Measurements from ENCODE around the gene DROSHA.

DNA sequence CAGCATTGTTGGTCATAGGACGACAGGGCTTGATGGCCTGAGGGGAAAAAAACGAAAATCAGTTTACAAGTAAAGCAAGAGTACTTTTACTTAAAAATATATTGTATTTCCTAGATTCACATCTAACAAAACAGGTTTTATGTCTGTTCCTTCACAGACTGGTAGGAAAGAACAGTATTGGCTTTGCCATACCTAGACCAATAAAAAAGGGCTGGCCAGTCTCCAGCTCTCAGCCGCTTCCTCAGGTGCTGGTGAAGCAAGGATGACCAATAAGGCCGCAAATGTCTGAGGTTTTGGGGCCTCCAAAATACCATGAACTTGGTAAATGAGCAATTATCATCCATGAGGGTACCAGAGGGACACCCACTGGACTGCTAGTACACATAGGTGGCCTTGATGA, 36.6 kb downstream of the DROSHA start:
- no peak for TF ChIP-seq JUN (IDR thresholded peaks at IDR 0.05)
- TF ChIP-seq ZFP36 (IDR thresholded peaks at IDR 0.05; ENCODE audit: borderline replicate concordance, partially characterized antibody): no peak
- TF ChIP-seq, protein P1, sequence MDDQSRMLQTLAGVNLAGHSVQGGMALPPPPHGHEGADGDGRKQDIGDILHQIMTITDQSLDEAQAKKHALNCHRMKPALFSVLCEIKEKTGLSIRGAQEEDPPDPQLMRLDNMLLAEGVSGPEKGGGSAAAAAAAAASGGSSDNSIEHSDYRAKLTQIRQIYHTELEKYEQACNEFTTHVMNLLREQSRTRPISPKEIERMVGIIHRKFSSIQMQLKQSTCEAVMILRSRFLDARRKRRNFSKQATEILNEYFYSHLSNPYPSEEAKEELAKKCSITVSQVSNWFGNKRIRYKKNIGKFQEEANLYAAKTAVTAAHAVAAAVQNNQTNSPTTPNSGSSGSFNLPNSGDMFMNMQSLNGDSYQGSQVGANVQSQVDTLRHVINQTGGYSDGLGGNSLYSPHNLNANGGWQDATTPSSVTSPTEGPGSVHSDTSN (IDR thresholded peaks at IDR 0.05): no peak
- TF ChIP-seq, protein P2, sequence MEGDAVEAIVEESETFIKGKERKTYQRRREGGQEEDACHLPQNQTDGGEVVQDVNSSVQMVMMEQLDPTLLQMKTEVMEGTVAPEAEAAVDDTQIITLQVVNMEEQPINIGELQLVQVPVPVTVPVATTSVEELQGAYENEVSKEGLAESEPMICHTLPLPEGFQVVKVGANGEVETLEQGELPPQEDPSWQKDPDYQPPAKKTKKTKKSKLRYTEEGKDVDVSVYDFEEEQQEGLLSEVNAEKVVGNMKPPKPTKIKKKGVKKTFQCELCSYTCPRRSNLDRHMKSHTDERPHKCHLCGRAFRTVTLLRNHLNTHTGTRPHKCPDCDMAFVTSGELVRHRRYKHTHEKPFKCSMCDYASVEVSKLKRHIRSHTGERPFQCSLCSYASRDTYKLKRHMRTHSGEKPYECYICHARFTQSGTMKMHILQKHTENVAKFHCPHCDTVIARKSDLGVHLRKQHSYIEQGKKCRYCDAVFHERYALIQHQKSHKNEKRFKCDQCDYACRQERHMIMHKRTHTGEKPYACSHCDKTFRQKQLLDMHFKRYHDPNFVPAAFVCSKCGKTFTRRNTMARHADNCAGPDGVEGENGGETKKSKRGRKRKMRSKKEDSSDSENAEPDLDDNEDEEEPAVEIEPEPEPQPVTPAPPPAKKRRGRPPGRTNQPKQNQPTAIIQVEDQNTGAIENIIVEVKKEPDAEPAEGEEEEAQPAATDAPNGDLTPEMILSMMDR (IDR thresholded peaks at IDR 0.05): no peak
- no peak for TF ChIP-seq EP300 (IDR thresholded peaks at IDR 0.05)
- no peak for TF ChIP-seq KDM1A (IDR thresholded peaks at IDR 0.05; ENCODE audit: low read depth)
- no peak for TF ChIP-seq RNF2 (IDR thresholded peaks at IDR 0.05; ENCODE audit: borderline replicate concordance, low read depth)
- no peak for TF ChIP-seq RAD21 (conservative IDR thresholded peaks at IDR 0.05 in 1 of 2, IDR thresholded peaks at IDR 0.05 in 1 of 2)

Data from A549 (cell line).